PC-3 (cell line): ENCODE measurements around the gene PKDCC.

Experiments used
- EZH2 ChIP-seq: fragments of 300-600 bp; sonication (generic); IDR thresholded peaks from one replicate; pipeline ENCODE4 v1.6.1; 2017; ENCODE audit warnings: antibody characterized with exemption, mild to moderate bottlenecking, low read length; ENCODE audit not compliant: unreplicated experiment
- EZH2phosphoT487 ChIP-seq: fragments of 300-600 bp; sonication (generic); IDR thresholded peaks from 2 replicates; pipeline ENCODE4 v1.6.1; 2018; ENCODE audit warnings: mild to moderate bottlenecking, antibody characterized with exemption, low read length, borderline replicate concordance
- TF ChIP-seq, protein P1 (sequence below): fragments of 300-600 bp; sonication (generic); conservative IDR thresholded peaks from 2 replicates; pipeline ENCODE4 v1.5.1; 2017; ENCODE audit warnings: antibody characterized with exemption, low read depth, mild to moderate bottlenecking, low read length

DNA sequence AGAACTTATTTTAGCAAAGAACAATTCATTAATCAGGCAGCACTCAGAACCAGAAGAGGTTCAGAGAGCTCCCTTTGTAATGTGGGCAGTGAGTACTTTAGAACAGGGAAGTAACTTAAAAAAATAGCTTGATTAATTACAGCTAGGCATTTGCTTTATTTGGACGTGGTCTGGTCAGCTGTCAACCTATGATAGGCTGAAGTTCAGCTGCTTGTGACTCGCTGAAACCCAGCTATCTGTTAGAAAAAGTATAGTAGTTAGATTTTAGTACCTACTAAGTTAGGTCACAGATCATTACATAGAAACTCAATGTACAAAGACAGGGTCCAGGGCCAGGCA is 40.0 kb downstream of the PKDCC start:
- TF ChIP-seq EZH2 = no peak
- TF ChIP-seq, protein P1, sequence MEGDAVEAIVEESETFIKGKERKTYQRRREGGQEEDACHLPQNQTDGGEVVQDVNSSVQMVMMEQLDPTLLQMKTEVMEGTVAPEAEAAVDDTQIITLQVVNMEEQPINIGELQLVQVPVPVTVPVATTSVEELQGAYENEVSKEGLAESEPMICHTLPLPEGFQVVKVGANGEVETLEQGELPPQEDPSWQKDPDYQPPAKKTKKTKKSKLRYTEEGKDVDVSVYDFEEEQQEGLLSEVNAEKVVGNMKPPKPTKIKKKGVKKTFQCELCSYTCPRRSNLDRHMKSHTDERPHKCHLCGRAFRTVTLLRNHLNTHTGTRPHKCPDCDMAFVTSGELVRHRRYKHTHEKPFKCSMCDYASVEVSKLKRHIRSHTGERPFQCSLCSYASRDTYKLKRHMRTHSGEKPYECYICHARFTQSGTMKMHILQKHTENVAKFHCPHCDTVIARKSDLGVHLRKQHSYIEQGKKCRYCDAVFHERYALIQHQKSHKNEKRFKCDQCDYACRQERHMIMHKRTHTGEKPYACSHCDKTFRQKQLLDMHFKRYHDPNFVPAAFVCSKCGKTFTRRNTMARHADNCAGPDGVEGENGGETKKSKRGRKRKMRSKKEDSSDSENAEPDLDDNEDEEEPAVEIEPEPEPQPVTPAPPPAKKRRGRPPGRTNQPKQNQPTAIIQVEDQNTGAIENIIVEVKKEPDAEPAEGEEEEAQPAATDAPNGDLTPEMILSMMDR = no peak
- no peak for TF ChIP-seq EZH2phosphoT487
